ENCODE measurements around the gene IL2RA. TPM values are rescaled to one million over a fixed set of nuclear protein-coding genes. Genes with fewer than 3 reads are reported as not detected.

IL2RA gene
- total and polyA plus RNA-seq, 2 experiments from 2014 or later = not detected

- no peak for TF ChIP-seq ZNF462 (CRISPR knock-in tag; IDR thresholded peaks at IDR 0.05)
These were observed 47.2 kb upstream of the IL2RA start (continued) for GRCh38 chr10:6109444-6109775.

GRCh38 chr10:6108631-6109443 lies 46.7 kb upstream of the IL2RA start:
- peaks cover 31% of the 10 kb centered on the region for H3K79me2 ChIP-seq (replicated peaks; ENCODE audit: insufficient read depth)
- peak overlapping the region; percentile 91 for H3K27ac Mint-ChIP-seq
- ATAC-seq = peak; percentile 96

More at GRCh38 chr10:6108631-6109443, 46.7 kb upstream of the IL2RA start:
- Histone ChIP-seq H3K4me2 (peak overlapping the region; percentile 25; the same call in 1 of the 2 replicates), H4K20me1 (replicated peaks; ENCODE audit: insufficient read depth) (peaks cover 33% of the 10 kb centered on the region), H3K27me3 (ENCODE audit: insufficient read depth) (no peaks in the 10 kb centered on the region), H3F3A (replicated peaks; ENCODE audit: low read depth) (peaks cover 22% of the 10 kb centered on the region), H2AFZ (no peak overlapping the region), H3K4me3 (no peak overlapping the region), H3K4me1 (ENCODE audit: insufficient read depth) (peaks cover 40% of the 10 kb centered on the region), H3K27ac (ENCODE audit: low read depth) (peak overlapping the region; percentile 56), H3K36me3 (ENCODE audit: insufficient read depth) (peaks cover 30% of the 10 kb centered on the region), H3K9me2 (ENCODE audit: insufficient read depth) (no peaks in the 10 kb centered on the region)
- Mint-ChIP-seq H3K27me3 (ENCODE audit: insufficient read depth, low read depth, poor library complexity) (peaks cover 1% of the 10 kb centered on the region), H3K4me3 (peak overlapping the region; percentile 62), H3K9me3 (no peaks in the 10 kb centered on the region), H3K4me1 (peaks cover 45% of the 10 kb centered on the region), H3K36me3 (ENCODE audit: low read depth) (peaks cover 78% of the 10 kb centered on the region)
- DNase-seq (ENCODE audit: low spot score) = peak; percentile 90
- TF ChIP-seq CTCF (conservative IDR thresholded peaks at IDR 0.05; ENCODE audit: low read depth in 2 of 2) = peak; percentile 68 to 87
- TF ChIP-seq NANOG (IDR thresholded peaks at IDR 0.05; ENCODE audit: borderline replicate concordance) = peak; percentile 17; the same call in 1 of the 2 replicates
- no peak for TF ChIP-seq STAT1 (IDR thresholded peaks at IDR 0.05; ENCODE audit: unreplicated experiment)
- TF ChIP-seq EZH2phosphoT487 (IDR thresholded peaks at IDR 0.05; ENCODE audit: unreplicated experiment) = no peak
- TF ChIP-seq POLR2AphosphoS5 (IDR thresholded peaks at IDR 0.05; ENCODE audit: low read depth) = 0 out of 2 replicates have a peak, but pooled peaks have one; percentile 26

Measured in GM23338 (cell line).